K562 (cell line): ENCODE results near the gene PSMA8. TPM values are rescaled to one million over a fixed set of nuclear protein-coding genes. Genes with fewer than 3 reads are reported as not detected.

ENCODE experiments used
- ATAC-seq: fragments of 200-7000 bp; cut with Tn5 transposase; 3 replicates; pipeline ENCODE4 v1.9.1; 2020; ENCODE audit warnings: moderate library complexity
- BruUV-seq: library from RNA; stranded (reverse); fragments of 400-500 nt; replicated peaks from 2 replicates; lab custom pipeline; 2021; lab: Mats Ljungman, UMichigan
- CTCF ChIA-PET: fragments of 300-600 bp; formaldehyde crosslinking; extraction: SDS; loops from one replicate; lab custom pipeline; 2021; ENCODE audit warnings: low intra/inter-chr PET ratio; lab: Yijun Ruan, JAX
- POLR2A ChIA-PET: fragments of 300-600, 350-650 bp; sonication (Branson Sonifier 250); formaldehyde crosslinking; extraction: SDS; loops from one replicate; lab custom pipeline; 2021; ENCODE audit warnings: antibody characterized with exemption, inconsistent platforms; lab: Yijun Ruan, JAX
- DNase-seq, 4 experiments: peaks; one replicate each; pipeline versions ENCODE4 v3.0.0 to v3.0.0-alpha.2; 2011 to 2018; ENCODE audit warnings: low spot score in 3 of 4, mixed read lengths in 3 of 4; ENCODE audit errors: extremely low read depth in 1 of 4
- FAIRE-seq: peaks from 2 replicates; lab custom pipeline; 2011; peaks lifted over from hg19 to GRCh38; lab: Jason Lieb, UNC
- H2AFZ ChIP-seq: 2 replicates; pipeline ENCODE4 v1.6.0; 2011; ENCODE audit warnings: low read depth, low read length, control low read depth, inconsistent platforms
- H3K27ac ChIP-seq: fragments of 200-600 bp; 3 replicates; pipeline ENCODE4 v1.8.0; 2011; ENCODE audit warnings: low read depth, mild to moderate bottlenecking, control low read depth, inconsistent platforms, low read length, moderate library complexity, mixed read lengths; ENCODE audit errors: extremely low read depth
- H3K27me3 ChIP-seq, 2 experiments: fragments of 300-600 bp in 1 of 2; 2 replicates in 1 of 2; 3 replicates in 1 of 2; pipeline versions ENCODE4 v1.6.0 to v1.8.0; 2011; ENCODE audit warnings: inconsistent platforms in 2 of 2, low read length in 2 of 2, mild to moderate bottlenecking in 1 of 2, mixed read lengths in 1 of 2, moderate library complexity in 1 of 2; ENCODE audit not compliant: control insufficient read depth in 2 of 2, insufficient read depth in 2 of 2
- H3K36me3 ChIP-seq: fragments of 300-600 bp; 3 replicates; pipeline ENCODE4 v1.8.0; 2011; ENCODE audit warnings: mild to moderate bottlenecking, low read length, inconsistent platforms; ENCODE audit not compliant: control insufficient read depth, insufficient read depth
- H3K4me1 ChIP-seq, 2 experiments: fragments of 200-600 bp in 1 of 2; replicated peaks in 1 of 2; 2 replicates in 1 of 2; 3 replicates in 1 of 2; pipeline versions ENCODE4 v1.5.1 to v1.8.0; 2011; ENCODE audit warnings: inconsistent platforms in 2 of 2, low read length in 2 of 2, mild to moderate bottlenecking in 1 of 2, mixed read lengths in 1 of 2, moderate library complexity in 1 of 2; ENCODE audit not compliant: control insufficient read depth in 2 of 2, insufficient read depth in 2 of 2
- H3K4me2 ChIP-seq: 2 replicates; pipeline ENCODE4 v1.6.1; 2011; ENCODE audit warnings: low read length, control low read depth, inconsistent platforms, mixed read lengths; ENCODE audit not compliant: insufficient read depth
- H3K4me3 ChIP-seq: fragments of 200-600 bp; sonication (generic), shearing (Covaris generic); 2 replicates; pipeline ENCODE4 v1.5.1; 2016; ENCODE audit warnings: control low read depth, inconsistent platforms
- H3K79me2 ChIP-seq: fragments of 200-600 bp; 3 replicates; pipeline ENCODE4 v1.8.0; 2011; ENCODE audit warnings: low read length, inconsistent platforms; ENCODE audit not compliant: control insufficient read depth, insufficient read depth
- H3K9ac ChIP-seq, 2 experiments: 2 replicates each; pipeline versions ENCODE4 v1.6.0 to v1.6.1; 2011; ENCODE audit warnings: low read depth in 2 of 2, low read length in 2 of 2, control low read depth in 1 of 2, inconsistent platforms in 1 of 2, mild to moderate bottlenecking in 1 of 2, mixed read lengths in 1 of 2; ENCODE audit not compliant: insufficient read depth in 1 of 2
- H3K9me1 ChIP-seq: one replicate; pipeline ENCODE4 v1.6.0; 2011; ENCODE audit warnings: inconsistent platforms, mild to moderate bottlenecking, low read length, moderate library complexity; ENCODE audit not compliant: control insufficient read depth, insufficient read depth
- H3K9me3 ChIP-seq: replicated peaks from 2 replicates; pipeline ENCODE4 v1.5.1; 2011; ENCODE audit warnings: low read depth, low read length, inconsistent platforms; ENCODE audit not compliant: control insufficient read depth, insufficient read depth
- H4K20me1 ChIP-seq: replicated peaks from 2 replicates; pipeline ENCODE4 v1.6.1; 2011; ENCODE audit warnings: low read length, inconsistent platforms, mixed read lengths; ENCODE audit not compliant: control insufficient read depth, insufficient read depth
- CHD4 ChIP-seq: fragments of 200-600 bp; sonication (generic); IDR thresholded peaks from 3 replicates; pipeline ENCODE4 v1.6.1; 2012; ENCODE audit warnings: low read depth, mild to moderate bottlenecking, mixed read lengths, low read length, inconsistent platforms; ENCODE audit not compliant: insufficient read depth, insufficient replicate concordance, poor library complexity, severe bottlenecking
- ELF2 ChIP-seq: fragments of 250-450 bp; sonication (Bioruptor Pico); IDR thresholded peaks from 2 replicates; pipeline ENCODE4 v1.5.0; 2021; ENCODE audit warnings: mild to moderate bottlenecking
- PHF8 ChIP-seq: fragments of 200-600 bp; sonication (generic); IDR thresholded peaks from 2 replicates; pipeline ENCODE4 v1.6.1; 2012; ENCODE audit warnings: mixed run types, mild to moderate bottlenecking, inconsistent platforms, low read length, moderate library complexity, borderline replicate concordance
- WGBS: fragments of 100-300 bp; shearing (Covaris generic); methylation state at CpG from one replicate; pipeline ENCODE4 v1.1.6; 2016; ENCODE audit warnings: low coverage, mixed read lengths; ENCODE audit not compliant: insufficient coverage; ENCODE audit errors: missing lambda C conversion rate; 5-methylcytosine and 5-hydroxymethylcytosine counted together
- in situ Hi-C: fragments of 300-500 bp; cut with MboI; formaldehyde crosslinking; loops from 4 replicates; pipeline ENCODE4 v1.15.0; 2018; ENCODE audit warnings: inconsistent platforms, mixed read lengths
- intact Hi-C: fragments of 100-400 bp; cut with micrococcal nuclease; formaldehyde crosslinking; loops from 2 replicates; pipeline ENCODE4 v1.14.2; 2022
- polyA plus RNA-seq, 8 experiments: library from polyadenylated mRNA; depleted of rRNA in 4 of 8; stranded (reverse) in 5 of 8; unstranded in 3 of 8; fragments of >200 nt; fragmentation: Nextera tagmentation in 2 of 8; fragmentation: Illumina TruSeq in 1 of 8; extraction: Ambion mirVana in 2 of 8; extraction: Trizol in 1 of 8; gene quantifications; 2 replicates each; pipeline versions ENCODE4 v1.2.1 to v1.2.3, GENCODE V29; 2011 to 2014; ENCODE audit warnings: inconsistent platforms in 1 of 8, missing spikeins in 1 of 8
- total RNA-seq, 7 experiments: library from RNA; depleted of rRNA in 6 of 7; stranded (reverse); fragments of >200 nt in 6 of 7; fragmentation: Illumina TruSeq in 2 of 7; extraction: Trizol in 2 of 7; gene quantifications; 2 replicates each; pipeline versions ENCODE4 v1.2.1 to v1.2.3, GENCODE V29; 2011 to 2021; ENCODE audit warnings: low replicate concordance in 1 of 7
- TF ChIP-seq, protein P1 (sequence below): fragments of 250-450 bp; sonication (Bioruptor Pico); IDR thresholded peaks from 2 replicates; pipeline ENCODE4 v1.9.0; 2021; ENCODE audit warnings: mild to moderate bottlenecking
- TF ChIP-seq, protein P2 (sequence below): fragments of 450-650 bp; IDR thresholded peaks from 2 replicates; pipeline ENCODE4 v1.6.1; 2016; ENCODE audit warnings: missing biosample characterization, missing genetic modification characterization

Gene PSMA8
- total and polyA plus RNA-seq, 9 of the 15 experiments (the other 6 are each of a cell fraction or from before 2014, with no cell fraction given): not detected

DNA sequence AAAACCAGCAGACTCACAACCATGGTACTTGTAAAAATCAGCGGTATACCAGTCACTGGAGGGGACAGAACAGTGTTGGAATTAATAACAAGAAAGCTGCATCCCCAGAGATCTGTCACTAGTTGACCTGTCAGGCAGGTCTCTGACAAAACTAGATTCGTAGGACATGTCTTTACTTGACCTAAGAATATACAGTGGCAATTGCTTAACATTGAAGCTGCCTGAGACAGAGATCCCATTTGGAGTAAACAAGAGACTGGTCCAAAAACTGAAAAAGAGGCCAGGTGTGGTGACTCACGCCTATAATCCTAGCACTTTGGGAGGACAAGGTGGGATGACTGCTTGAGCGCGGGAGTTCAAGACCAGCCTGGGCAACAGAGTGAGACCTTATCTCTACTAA is 36.1 kb upstream of the PSMA8 start:
- peaks cover 0 to 3% of the 10 kb centered on the region in 2 experiments; a peak in 1 of 5 replicates for H3K27me3 ChIP-seq
- 39% methylated on average over 5 of the region's 5 CpGs for WGBS
- in situ Hi-C loops (no loop called here), intact Hi-C loops (no loop called here)
- H4K20me1 ChIP-seq: no peaks in the 10 kb centered on the region
- no peaks in the 10 kb centered on the region for H3K9me1 ChIP-seq
- no peaks in the 10 kb centered on the region for H3K9me3 ChIP-seq
- no peak overlapping the region for H2AFZ ChIP-seq
- no TSS peak for BruUV-seq
- ChIA-PET POLR2A (interaction anchor here (0.6 to 1.5 kb wide), 3 partner anchors 8 to 75 kb away, joined by 3 to 4 read pairs (median 3); no protein-coding TSS in a partner anchor), CTCF (no interaction called here)
- no peak overlapping the region for H3K4me2 ChIP-seq
- no peaks in the 10 kb centered on the region for H3K4me1 ChIP-seq
- H3K27ac ChIP-seq: no peak overlapping the region
- ATAC-seq: no peak
- FAIRE-seq: no peak
- H3K9ac ChIP-seq: no peak overlapping the region
- no peaks in the 10 kb centered on the region for H3K79me2 ChIP-seq
- no peak for DNase-seq
- TF ChIP-seq, protein P1, sequence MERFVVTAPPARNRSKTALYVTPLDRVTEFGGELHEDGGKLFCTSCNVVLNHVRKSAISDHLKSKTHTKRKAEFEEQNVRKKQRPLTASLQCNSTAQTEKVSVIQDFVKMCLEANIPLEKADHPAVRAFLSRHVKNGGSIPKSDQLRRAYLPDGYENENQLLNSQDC (CRISPR knock-in tag): no peak
- no peak for TF ChIP-seq ELF2
- TF ChIP-seq, protein P2, sequence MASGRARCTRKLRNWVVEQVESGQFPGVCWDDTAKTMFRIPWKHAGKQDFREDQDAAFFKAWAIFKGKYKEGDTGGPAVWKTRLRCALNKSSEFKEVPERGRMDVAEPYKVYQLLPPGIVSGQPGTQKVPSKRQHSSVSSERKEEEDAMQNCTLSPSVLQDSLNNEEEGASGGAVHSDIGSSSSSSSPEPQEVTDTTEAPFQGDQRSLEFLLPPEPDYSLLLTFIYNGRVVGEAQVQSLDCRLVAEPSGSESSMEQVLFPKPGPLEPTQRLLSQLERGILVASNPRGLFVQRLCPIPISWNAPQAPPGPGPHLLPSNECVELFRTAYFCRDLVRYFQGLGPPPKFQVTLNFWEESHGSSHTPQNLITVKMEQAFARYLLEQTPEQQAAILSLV (tag): no peak
- no peak for TF ChIP-seq CHD4
- no peak for TF ChIP-seq PHF8
- no peak overlapping the region for H3K4me3 ChIP-seq
- H3K36me3 ChIP-seq: no peaks in the 10 kb centered on the region
